GM12874 (cell line): ENCODE results near the gene CASZ1.

Experiments used
- TF ChIP-seq, protein P1 (sequence below): IDR thresholded peaks from 2 replicates; pipeline ENCODE4 v1.5.1; 2011; ENCODE audit warnings: low read depth, mild to moderate bottlenecking, control low read depth, low read length, moderate library complexity; ENCODE audit not compliant: insufficient read depth

Gene CASZ1, protein sequence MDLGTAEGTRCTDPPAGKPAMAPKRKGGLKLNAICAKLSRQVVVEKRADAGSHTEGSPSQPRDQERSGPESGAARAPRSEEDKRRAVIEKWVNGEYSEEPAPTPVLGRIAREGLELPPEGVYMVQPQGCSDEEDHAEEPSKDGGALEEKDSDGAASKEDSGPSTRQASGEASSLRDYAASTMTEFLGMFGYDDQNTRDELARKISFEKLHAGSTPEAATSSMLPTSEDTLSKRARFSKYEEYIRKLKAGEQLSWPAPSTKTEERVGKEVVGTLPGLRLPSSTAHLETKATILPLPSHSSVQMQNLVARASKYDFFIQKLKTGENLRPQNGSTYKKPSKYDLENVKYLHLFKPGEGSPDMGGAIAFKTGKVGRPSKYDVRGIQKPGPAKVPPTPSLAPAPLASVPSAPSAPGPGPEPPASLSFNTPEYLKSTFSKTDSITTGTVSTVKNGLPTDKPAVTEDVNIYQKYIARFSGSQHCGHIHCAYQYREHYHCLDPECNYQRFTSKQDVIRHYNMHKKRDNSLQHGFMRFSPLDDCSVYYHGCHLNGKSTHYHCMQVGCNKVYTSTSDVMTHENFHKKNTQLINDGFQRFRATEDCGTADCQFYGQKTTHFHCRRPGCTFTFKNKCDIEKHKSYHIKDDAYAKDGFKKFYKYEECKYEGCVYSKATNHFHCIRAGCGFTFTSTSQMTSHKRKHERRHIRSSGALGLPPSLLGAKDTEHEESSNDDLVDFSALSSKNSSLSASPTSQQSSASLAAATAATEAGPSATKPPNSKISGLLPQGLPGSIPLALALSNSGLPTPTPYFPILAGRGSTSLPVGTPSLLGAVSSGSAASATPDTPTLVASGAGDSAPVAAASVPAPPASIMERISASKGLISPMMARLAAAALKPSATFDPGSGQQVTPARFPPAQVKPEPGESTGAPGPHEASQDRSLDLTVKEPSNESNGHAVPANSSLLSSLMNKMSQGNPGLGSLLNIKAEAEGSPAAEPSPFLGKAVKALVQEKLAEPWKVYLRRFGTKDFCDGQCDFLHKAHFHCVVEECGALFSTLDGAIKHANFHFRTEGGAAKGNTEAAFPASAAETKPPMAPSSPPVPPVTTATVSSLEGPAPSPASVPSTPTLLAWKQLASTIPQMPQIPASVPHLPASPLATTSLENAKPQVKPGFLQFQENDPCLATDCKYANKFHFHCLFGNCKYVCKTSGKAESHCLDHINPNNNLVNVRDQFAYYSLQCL (N-terminal part only)

DNA sequence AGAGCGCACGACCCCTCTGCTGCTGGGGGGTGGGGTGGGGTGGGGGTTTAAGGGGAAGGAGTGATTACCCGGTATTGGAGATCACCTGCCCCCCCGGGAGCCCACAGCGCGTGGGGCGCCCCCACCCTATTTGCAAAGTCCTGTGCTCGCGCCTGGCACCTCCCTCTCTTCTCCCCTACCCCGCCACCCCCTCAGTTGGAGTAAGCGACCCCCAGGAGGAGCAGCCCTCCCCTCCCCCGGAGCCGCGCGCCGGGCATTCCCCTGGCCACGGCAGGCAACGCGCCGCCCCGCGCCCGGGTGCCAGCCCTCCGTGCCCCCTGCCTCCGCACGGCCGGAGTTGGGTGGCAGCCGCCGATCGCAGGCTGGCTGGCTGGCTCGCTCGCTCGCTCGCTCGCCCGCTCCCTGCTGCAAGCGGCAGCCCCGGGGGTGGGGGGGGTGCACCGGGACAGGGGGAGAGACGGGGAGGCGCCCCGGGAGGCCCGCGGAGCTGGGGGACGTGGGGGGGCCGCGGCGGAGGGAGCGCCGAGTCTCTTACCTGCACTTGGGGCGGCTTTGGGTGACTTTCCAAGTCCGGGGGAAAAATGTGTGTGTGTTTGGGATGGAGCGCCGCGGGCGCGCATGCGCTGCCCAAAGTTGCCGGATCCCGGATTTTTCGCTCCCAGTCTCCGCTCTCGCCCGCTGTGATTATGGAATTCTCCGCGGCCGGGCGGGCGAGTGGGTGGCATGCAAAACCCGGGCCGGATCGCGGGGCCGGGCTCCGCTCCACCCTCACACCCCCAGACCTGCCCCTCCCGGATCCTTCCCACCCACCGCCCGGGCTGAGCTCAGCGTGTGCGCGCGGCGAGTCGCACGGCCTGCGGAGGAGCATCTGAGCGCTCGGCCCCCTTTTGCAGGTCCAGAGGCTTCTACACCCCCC is at the start of gene CASZ1:
CASZ1 (minus strand) TSS at position 618 of the 916 bp plus-strand sequence. CDS start 102,757 bp downstream, outside the sequence.
- TF ChIP-seq, protein P1, sequence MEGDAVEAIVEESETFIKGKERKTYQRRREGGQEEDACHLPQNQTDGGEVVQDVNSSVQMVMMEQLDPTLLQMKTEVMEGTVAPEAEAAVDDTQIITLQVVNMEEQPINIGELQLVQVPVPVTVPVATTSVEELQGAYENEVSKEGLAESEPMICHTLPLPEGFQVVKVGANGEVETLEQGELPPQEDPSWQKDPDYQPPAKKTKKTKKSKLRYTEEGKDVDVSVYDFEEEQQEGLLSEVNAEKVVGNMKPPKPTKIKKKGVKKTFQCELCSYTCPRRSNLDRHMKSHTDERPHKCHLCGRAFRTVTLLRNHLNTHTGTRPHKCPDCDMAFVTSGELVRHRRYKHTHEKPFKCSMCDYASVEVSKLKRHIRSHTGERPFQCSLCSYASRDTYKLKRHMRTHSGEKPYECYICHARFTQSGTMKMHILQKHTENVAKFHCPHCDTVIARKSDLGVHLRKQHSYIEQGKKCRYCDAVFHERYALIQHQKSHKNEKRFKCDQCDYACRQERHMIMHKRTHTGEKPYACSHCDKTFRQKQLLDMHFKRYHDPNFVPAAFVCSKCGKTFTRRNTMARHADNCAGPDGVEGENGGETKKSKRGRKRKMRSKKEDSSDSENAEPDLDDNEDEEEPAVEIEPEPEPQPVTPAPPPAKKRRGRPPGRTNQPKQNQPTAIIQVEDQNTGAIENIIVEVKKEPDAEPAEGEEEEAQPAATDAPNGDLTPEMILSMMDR: no peak

DNA sequence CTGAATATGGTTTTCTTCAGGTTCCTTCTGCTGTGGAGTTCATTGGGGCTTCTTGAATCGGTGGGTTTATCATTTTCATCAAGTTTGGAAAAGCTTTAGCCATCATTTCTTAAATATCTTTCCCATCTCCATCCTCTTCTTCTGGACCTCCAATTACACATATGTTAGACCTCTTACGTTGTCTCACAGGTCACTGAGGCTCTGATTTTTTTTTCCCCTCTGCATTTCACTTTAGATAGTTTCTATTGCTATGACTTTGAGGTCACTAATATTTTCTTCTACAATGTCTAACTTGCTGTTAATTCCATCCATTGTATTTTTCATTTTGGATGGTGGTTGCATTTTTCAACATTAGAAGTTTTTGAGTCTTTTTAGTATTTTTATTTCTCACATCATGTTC is 47.3 kb upstream of the CASZ1 start:
- TF ChIP-seq, protein P1: no peak

DNA sequence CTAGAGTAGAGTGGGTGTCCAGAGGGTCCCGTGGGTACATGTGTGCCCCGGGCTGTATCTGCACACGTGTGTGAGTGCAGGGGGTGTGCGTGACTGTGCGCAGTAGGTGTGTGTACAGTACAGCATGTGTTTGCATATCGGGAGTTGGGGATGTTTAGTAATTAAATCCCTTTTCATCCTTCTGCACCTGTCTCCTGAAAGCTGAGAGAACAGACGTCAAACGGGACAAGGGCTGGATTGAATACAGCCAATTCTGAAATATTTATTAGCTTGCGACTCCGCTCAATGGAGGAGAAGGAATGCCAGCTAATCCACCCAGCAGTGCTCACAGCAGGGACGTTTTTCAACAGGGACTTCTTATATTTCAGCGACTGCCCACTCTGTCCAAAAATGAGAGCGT is 44.7 kb upstream of the CASZ1 start:
- TF ChIP-seq, protein P1: no peak

DNA sequence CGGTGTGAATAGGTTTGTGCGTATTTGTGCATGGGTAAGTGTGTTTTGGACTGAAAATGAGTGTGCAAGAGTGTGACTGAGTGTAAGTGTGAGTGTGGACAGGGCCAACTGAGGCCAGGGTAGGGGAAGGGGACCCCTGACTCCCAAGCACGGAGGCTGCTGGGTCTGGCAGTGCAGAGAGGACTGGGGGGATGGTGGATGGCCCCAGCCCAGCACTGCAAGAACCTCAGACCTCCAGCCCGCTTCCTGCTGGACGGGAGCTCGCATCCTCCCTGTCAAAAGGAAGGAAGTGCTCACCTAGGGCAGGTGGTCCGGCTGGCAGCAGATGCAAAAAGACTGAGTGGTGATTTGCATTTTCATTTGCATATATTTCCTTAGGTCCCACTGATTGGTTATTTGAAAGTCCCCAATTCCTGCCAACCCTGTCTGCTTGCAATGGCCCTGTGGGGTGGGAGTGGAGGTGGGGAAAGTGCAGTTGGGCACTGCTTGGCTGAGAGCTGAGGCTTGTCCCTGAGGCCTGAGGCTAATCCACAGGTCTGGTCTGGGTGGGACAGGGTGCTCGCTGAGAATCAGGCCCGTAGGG is 42.8 kb upstream of the CASZ1 start:
- TF ChIP-seq, protein P1: no peak

DNA sequence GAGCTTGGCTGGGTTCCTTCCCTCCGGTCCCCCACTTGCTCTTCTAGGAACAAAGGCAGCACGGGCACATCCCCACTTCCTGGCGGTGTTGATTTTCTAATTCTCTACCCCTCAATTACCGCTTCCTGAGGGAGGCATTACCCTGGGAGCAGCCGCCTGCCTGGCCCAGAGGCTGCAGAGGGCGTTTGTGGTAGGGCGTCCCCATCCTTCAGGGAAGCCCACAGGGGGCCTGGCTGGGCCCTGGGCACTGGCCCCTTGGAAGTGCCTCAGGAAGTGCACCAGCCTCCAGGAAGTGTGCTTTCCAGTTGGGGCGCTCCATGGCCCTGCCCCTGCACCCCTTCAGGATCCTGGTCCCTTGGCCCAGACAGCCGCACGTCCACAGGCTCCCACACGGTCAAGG is 42.1 kb upstream of the CASZ1 start:
- TF ChIP-seq, protein P1: no peak

DNA sequence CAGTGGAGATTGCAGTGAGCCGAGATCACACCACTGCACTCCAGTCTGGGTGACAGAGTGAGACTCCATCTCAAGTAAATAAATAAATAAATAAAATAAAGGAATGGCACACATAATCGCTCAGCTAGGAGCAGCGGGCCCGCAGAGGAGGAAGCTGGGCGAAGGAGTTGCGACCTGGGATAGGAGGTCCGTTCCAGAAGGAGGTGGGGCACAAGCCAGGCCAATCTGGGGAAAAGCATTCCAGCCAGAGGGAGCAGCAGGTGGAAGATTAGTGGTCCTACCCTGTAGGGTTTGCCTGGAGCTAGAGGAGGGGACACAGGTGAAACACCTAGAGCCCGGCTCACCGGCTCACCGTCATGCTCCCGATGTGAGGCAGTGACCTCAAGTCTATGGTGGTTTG is 40.3 kb upstream of the CASZ1 start:
- TF ChIP-seq, protein P1: no peak
